ENCODE data around the gene TTLL11.
A peak's percentile ranks its signal among the peaks of the same experiment; 100 is the strongest.

Gene TTLL11

DNA sequence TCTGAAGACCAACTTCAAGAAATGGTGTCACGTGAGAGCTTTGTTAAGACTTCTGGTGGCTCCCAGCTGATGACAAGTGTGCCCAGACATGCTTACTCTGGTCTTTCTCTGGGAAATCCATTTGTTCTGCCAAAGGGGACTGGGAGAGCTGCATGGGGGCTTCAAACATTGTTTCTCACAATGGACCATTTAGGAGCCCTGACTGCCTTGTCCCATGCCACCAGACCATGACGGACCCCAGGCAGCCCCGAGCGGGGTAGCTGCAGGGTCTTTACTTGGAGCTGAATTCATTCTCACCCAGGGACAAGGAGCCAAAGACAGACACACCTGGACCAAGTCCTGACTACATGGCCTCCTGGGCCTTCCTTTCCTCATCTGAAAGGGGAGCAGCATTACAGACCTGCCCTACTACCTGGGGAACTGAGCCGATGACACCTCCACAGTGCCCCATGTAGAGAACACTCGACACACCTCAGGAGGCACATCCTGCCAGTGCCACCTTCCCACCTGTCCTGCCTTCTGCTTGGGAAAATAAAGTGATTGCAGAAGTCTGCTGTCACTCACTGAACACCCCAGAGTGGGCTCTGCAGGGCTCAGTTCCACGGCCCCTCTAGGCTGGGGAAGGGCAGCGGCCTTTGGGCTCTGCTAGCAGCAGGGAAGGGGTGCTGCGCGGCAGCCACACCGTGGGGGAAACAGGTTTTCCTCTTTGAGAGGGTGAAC is 272.7 kb downstream of the TTLL11 start:
- no peak for DNase-seq

DNA sequence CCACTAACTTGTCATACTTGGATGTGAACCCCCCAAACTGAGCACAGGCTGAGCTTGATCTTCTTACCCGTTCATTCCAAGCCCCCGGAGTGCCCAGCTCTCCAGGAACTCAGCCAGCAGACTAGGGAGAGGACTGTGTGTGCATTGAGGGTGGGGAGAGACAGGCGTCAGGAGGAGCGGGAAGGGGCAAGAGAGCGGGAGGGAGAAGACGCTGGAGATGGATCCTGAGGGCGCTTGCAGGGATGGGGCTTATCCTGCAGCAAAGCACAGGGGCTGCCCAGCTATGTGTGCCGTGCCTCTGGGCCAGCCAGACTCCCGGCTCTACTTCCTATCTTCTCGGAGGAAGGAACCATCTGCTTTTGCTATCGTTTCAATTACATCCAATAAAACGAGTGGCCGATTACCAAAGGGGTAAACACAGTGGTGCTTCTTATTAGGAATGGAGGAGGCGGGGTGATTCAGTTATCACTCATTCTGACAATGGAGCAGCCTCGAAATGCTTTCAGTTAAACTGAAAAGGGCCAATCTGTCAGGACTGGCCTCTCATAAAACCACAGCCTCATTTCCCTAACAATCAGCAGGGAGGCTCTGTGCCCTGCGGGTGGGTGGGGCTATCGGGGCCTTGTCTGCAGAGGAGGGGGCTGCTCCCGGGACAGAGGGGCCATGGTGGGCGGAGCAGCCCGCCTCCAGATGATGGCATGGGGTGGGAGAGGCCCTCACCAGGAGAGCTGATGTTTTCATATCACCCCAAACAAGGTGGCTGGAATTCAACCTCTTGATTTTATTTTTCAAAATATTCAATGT is 273.5 kb downstream of the TTLL11 start:
- peak; percentile 9 for DNase-seq

DNA sequence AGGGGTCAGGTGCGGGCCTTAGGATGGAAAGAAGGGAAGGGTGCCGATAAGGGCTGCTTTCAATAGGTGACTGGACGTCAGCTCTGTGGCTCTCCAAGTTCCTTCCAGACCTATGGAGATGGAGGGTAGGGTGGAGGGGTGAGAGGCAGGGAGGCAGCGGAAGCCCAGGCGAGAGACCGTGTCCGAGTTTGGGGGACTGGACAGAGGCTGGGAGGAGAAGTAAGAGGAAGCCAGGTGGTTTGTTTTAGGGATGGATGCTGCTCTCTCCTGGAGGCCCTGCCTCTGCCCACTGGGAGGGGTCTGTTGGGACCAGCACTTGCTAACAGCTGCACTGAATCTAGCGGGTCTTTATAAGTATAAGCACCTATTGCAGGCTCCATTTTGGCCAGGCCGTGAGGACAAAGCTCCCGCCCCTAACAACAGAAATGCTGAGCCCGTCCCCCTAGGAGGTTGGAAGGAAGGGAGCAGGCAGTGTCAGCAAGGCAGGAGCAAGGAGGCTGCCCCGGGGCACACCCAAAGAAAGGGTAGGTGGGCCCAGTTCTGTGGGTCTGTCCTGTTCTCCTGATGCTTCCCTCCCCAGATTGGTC is 274.2 kb downstream of the TTLL11 start:
- DNase-seq, result no peak

DNA sequence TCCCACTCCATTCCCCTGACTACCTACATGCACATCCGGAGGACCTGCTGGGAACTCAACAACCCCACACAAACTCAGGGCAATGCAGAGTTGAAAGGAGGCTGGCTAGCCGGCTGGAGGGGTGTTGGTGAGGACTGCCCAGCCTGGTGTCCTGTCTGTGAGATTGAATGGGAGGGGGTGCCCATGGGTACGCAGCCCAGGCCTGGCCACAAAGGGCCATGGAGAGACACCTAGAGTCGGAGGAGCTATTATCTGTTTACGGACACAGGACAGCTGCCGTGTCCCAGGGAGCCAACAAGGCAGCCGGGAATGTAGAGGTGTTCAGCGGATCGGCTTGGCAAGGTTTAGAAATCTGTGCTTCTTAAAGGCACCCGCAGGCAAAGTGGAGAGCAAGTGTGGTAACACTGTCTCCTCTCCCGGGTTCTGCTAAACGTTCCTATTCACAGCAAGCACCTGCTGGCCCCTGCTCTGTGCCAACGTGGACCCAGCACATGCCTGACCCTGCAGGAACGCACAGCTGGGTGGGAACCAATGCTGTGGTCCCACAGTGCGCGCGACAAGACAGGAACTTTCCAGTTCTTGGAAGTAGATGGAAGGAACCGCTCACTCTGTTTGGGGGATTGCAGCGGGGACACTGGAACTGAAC is 275.0 kb downstream of the TTLL11 start:
- DNase-seq, result no peak

DNA sequence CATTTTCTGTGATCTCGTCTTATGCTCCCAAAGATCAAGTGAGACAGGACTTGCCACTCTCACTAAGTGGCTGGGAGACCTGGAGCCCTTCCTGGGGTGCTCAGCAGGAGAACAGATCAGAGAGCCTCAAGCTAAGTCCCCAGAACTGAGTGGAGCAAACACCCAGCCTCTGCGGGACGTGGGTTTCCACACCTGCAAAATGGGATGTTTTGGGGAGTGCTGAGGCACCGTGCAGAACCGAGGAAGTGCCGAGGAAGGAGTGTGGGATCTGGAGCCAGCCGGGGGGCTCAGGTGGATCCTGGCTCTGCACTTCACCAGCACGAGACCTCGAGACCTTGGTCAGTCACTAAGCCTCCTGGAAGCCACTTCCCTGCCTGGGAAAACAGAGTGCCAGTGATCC is 275.6 kb downstream of the TTLL11 start:
- no peak for DNase-seq

DNA sequence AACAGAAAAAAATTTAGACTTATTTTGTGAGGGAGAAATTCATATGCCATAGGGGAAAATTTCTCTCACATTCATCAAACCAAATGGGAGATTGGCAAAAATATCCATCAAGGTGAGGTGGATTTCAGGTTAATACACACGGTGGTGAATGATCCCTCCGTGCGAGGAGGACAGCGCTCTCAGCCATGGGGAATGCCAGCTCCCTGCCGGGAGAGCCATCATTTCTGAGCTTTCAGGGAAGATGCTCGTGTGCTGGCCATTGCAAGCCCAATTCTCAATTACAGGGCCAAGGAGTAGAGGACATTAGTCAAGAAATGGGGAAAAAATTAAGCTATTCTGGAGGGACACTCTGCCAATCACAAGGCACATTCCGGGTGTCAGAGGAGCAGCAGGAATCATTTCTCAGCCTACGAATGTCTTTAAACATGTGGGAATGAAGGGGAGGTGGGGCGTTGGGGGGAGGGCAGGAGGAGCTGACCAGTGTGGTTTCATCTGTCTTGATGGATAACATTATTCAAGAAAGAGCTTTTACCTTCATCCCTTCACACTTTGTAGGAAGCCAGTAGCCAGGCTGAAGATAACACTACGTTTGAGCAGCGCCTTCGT is 276.2 kb downstream of the TTLL11 start:
- no peak for DNase-seq

DNA sequence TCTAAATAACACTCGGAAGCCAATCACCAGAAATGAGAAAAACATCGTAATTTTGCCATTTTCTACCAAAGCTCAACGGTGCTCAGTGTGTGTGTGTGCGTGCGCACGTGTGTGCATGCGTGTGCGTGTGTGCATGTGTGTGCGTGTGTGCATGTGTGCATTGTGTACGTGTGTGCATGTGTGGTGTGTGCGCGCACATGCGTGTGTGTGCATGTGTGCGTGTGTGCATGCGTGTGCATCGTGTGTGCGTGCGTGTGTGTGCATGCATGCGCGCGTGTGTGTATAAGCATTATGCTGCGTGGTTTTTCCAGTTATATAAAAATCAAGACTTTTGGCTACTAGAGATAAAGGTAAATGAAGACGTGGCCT is 276.7 kb downstream of the TTLL11 start:
- no peak for DNase-seq

DNA sequence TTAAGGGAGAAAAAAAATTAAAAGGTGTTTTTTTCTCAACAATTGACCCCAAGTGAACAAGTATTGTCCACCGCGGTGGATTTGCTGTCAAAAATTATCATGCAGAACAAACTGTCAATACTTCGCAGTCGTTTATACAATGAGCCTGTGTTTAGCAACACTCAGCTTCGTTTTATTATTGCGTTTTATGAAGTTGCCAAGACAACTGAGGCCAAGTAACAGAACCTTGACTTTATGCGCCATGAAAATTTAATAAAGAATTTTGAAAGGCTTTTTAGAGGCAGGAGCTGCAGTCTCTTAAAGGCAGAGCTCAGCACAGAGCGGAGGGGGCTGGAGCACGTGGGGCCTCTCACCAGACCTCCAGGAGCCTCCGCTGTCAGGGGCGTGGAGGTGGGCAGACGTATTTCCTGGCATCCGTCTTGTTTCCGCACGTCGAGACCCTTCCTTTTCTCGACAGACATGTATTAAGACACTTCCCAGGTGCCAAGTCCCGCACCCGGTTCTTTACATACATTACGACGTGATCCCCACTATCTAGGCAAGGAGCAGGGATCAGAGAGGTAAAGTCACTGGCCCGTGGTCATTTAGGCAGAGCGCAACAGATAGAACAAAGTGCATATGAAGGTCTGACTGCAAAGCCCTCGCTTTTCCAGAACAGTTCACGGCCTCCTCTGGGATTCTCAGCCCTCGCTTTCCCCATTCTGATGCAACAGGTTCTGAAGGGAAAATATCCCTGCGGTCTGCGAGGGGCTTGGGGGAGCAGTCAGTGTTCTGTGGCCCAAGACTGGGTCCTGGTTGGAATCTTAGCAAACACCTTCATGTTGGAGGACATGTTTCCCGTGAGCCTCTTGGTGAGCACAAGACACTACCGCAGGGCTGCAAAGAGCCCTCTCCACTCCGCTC is 277.3 kb downstream of the TTLL11 start:
- DNase-seq, result no peak

DNA sequence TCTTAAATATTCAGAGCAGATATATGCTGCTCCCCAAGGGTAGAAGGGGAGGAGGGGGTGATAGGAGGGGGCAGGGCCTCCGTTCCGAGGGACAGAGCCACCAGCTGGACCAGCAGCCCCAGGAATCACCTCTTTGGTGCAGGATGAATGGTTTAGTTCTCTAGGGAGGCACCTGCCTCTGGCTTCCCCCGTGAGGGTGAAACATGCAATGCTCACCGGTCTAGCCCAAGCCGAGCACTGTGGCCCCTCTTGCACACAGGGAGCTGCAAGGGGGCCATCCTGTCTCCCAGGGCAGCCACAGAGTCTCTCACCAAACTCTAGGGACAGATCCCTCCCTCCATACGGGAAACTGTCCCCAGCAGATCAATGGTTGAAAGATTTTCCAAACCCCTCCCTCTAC is 278.0 kb downstream of the TTLL11 start:
- no peak for DNase-seq

DNA sequence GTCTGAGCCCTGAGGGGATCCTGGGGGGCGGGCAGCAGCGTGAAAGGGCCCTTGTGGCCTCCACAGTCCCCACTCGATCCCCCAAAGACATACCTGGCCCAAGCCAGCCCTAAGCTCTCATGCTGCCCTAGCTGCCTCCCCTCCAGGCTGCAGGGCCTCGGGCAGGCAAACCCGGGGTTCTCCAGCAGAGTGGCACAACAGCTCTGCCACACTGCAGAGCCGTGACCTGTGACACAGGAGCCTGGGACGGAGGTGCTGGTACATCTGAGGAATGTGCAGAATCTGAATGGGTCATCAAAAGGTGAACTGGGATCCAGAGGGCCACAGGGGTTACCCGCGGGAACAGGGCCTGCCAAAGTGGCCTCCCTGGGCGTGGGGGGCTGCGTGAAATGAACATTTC is 278.5 kb downstream of the TTLL11 start:
- no peak for DNase-seq

DNA sequence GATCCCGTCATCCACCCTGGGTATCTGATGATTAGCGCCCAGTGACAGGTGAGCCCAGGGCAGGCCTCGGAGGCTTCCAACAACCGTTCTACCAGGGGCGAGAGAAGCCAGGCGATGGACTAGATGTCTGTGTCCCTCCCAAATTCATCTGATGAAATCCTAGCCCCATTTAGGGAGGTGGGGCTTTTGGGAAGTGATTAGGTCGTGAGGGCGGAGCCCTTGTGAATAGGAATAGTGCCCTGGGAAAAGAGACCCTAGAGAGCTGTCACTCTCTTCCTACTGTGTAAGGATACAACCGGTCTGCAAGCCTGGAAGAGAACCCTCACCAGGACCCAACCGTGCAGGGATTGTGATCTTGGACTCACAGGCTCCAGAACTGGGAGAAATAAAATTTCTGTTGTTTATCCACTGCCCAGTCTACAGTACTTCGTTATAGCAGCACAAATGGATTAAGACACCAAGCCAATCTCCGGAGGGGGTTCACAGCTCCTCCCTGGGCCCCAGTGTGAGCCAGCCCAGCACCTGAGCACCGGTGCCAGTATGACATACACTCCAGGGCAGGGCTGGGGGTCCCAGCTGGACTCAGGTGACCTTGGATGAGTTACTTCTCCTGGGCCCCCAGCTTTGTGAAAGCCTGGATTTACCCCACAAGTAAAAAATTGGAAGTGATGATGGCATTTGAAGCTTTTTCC is 279.4 kb downstream of the TTLL11 start:
- no peak for DNase-seq

DNA sequence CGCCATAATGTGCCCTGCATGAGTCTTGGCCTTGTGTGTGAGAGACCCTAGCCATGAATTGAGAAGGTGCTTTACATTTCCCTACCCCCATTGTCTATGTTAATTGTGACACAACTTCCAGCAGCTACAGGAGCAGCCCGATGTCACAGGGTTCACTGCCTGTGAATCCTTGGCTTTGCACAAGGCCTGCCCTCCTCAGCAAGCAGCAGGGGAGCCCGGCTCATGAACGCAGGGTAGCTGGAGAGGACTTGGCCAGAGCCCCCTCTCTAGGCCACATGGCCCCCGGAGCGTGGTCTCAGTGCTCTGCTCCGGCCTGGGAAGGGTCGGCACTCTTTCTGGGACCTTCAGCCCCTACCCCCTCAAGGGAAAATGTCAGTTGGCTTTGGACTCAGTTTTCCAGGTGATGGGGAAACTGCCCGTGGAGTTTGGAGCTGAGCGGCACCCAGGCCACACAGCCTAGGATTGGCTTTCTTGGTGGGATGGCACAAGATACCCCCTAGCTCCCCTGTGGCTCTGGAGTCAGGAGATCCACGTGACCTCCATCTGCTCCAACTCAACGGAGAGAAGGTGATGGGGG is 280.9 kb downstream of the TTLL11 start:
- no peak for DNase-seq

DNA sequence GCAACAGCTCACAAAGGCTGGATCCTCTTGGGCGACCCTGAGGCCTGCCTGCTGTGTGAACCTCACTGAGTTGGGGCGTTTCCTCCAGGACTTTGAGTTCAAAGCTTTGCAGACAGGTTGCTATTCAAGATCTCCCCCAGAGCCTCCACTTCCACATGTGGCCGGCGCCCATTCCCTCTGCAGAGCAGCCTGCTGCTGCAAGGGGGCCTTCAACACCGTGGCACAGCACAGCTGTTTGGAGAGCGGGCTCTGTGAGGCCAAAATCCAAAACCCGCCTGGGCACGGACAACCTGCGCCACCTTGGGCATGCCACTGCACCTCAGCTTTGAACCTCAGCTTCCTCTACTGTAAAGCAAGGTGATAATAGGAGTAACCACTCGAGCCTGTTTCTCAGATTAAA is 281.4 kb downstream of the TTLL11 start:
- no peak for DNase-seq

DNA sequence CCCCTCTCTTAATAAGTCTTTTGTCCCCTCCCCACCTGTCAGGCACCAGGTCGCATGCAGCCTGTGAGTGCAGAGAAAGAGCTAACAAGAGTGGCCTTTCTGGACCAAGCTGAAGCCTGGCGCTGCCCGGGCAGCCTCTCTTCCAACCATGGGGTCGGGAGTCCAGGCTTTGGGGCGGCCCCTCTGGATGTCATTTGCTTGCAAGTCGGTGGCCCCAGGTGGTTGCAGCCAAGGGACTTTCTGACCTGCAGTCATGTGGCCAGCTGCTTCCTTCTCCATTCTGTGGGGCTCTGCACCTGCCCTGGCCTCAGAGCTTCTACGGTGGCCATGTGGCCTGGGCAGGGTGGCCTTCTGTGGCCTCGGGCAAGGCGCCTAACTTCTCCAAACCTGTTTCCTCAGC is 282.0 kb downstream of the TTLL11 start:
- no peak for DNase-seq

DNA sequence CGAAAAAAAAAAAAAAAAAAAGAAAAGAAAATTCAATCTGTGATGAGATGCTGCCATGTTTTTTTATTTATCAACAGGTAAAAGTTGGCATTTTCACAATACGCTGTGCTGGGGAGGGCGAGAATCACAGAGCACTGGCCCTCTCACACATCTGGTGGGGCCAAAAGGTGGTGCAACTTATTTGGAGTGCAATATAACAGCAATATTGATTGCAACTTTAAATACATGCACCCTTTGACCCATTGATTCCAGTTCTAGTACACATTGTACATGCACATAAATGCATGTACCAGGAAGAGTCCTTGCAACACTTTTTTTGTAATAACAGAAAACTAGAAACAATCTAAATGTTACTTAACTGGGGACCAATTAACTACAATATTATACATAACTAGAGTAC is 282.6 kb downstream of the TTLL11 start:
- no peak for DNase-seq

DNA sequence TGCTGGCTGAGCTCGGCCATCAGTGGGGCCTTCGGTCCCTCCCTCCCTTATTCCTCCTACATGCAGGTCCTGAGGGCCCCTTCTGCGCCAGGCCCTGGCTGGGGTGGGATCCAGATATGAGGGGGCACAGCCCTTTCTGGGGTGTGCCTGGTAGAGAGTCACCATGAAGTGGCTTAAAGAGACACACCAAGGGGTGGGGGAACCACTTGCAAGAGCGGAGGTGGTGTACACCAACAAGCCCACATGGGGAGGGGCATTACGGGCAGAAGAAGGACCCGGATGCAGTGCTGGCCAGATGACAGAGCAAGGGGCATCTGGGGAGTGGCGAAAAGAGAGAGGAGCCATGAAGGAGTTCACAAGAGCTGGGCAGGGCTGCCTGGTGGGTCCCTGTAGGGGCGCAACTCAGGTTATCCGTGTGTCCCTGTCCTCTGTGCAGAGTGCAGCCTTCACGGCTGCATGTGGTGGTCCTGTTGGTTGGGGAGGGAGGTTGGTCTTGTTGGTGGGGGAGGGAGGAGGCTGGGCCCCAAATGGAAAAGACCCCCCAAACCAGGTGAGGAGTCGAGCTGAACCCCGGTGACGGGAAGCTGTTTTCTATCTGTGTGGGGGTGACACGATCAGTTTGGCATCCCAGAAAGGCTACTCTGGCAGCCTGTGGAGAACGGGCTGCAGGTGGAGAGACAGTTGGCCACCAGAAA is 283.6 kb downstream of the TTLL11 start:
- no peak for DNase-seq

DNA sequence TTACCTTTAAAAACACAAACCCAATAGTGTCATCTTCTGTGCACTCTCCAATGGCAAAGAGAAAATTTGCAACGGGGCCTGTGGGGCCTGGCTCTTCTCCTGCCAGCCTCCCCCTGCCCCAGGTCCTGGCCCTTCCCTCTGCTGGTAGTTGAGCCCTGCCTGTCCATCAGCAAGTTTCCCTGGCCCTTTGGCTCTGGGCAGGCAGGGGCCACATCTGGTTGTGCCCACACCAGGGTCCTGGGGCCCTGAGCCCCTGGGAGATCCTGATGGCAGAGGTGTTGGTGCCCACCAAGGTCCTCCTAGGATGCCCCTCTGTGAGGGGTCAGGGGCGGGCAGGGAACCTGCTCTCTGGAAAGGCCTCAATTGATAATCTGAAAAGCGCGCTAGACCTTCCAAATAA is 284.3 kb downstream of the TTLL11 start:
- no peak for DNase-seq

DNA sequence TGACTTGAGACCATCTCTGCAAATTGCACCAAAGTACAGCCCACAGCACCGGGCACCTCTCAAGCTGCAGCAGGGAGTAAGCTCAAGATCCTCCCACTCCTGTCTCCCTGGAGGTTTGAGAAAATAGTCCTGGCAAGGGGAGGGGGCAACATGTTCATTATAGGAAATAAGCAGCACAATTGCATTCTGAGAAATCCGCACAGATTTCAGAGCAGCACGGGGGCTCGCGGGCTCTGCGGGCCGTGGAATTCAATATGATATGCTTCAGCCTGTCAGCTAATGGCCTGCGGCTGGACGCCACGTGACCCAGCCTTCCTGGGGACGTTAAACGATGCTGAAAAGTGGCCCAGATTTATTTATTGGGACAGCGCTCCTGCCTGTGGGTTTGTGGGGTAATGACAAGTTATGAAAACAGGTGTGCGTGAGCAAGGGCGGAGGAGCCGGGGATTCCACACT is 285.3 kb downstream of the TTLL11 start:
- peak; percentile 34 for DNase-seq

DNA sequence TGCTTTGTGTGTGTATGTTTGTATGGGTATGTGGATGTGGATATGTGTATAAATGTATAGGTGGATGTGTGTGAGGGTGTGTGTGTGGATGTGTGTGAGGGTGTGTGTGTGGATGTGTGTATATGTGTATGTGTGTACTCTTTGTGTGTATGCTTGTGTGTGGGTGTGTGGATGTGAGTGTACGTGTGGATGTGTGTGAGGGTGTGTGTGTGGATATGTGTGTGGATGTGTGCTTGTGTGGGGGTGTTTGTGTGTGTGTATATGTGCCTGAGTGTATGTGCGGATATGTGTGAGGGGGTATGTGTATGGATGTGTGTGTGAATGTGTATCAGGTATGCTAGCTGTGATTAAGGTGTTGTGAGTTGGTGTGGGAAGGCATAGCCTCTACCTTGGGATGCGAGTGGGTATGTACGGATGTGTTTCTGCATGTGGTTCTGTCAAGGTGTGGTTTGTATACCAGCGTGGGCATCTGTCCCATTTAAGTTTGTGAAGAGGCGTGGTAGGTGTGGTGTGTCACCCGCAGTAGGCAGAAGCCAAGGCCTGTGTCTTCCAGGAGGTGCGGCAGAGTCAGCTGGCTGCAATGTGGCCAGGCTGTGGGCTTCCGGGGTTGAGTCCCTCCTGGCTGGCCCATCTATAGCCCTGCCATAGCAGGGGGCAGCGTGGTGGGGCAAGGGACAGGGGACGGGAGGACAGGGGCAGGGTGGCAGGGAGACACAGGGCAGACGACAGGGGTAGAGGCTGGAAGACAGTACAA is 285.9 kb downstream of the TTLL11 start:
- no peak for DNase-seq

DNA sequence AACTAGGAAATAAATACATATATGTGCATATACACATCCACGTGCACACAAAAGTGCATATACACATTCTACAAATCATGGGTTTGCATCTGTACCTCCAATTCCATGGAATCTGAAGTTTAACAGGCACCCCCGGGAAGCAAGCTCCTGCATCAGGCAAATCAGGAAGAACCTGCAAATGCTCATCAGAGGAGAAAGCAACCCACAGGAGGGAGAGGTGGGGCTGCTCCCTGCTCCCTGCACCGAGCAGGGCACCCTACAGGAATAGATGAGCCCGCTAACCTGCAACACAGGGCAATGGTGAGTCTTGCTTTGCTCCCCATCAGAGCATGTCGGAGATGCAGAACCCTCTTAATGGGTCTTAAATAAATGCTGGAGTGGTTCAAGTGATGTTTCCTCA is 290.4 kb downstream of the TTLL11 start:
- no peak for DNase-seq
